Measurements from ENCODE around the gene VAV1. TPM values are rescaled to one million over a fixed set of nuclear protein-coding genes. Genes with fewer than 3 reads are reported as not detected.

VAV1 gene
- total and polyA plus RNA-seq, 7 donors = 0.20 to 1.8 (median 1.1) TPM

DNA sequence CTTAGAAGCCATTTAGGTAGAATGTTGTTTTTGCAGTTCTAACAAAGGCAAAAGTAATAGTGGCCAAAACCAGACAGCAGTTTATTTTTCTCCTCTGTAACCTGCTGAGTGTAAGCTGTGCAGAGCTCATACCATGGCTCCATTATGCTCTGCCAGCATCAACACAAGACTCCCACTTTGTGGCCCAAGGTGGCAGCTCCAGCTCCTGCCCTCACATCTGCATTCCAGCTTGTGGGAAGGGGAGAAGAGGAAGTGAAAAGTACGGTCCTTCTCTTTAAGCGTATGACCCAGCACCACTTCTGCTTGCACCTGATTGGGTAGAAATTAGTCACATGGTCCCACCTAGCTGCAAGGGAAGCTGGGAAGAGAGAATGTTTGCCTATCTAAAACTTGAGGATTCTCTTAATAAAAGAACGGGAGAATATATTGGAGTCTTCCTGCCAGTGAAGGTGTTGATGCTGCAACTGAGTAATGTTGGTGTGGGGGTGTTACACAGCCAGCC, 134.1 kb downstream of the VAV1 start:
- ATAC-seq (no peak), DNase-seq (no peak)
- TF ChIP-seq, protein P1, sequence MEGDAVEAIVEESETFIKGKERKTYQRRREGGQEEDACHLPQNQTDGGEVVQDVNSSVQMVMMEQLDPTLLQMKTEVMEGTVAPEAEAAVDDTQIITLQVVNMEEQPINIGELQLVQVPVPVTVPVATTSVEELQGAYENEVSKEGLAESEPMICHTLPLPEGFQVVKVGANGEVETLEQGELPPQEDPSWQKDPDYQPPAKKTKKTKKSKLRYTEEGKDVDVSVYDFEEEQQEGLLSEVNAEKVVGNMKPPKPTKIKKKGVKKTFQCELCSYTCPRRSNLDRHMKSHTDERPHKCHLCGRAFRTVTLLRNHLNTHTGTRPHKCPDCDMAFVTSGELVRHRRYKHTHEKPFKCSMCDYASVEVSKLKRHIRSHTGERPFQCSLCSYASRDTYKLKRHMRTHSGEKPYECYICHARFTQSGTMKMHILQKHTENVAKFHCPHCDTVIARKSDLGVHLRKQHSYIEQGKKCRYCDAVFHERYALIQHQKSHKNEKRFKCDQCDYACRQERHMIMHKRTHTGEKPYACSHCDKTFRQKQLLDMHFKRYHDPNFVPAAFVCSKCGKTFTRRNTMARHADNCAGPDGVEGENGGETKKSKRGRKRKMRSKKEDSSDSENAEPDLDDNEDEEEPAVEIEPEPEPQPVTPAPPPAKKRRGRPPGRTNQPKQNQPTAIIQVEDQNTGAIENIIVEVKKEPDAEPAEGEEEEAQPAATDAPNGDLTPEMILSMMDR (IDR thresholded peaks at IDR 0.05) = no peak
- no peaks in the 10 kb centered on the region for H3K27me3 ChIP-seq (ENCODE audit: insufficient read depth in 3 of 3, low read length in 2 of 3)
- H3K36me3 ChIP-seq (ENCODE audit: insufficient read depth in 1 of 2, low read depth in 1 of 2) = no peaks in the 10 kb centered on the region
- intact Hi-C loops (cut with DNase I) = no loop called here
- peaks cover 7% of the 10 kb centered on the region for H3K9me3 ChIP-seq
- no peaks in the 10 kb centered on the region for H3K4me1 ChIP-seq
- no peak overlapping the region for H3K4me3 ChIP-seq
- WGBS, 3 donors = 13 to 81% (median 60%) methylated on average over 3 of the region's 3 CpGs
- H3K27ac ChIP-seq = no peak overlapping the region

Other genes with a start within 250 kb of the VAV1 start
- gene TNFSF9, start 241.7 kb upstream of the VAV1 start, total RNA-seq = 1 to 10 TPM in 2 of 4 donors, under 1 TPM in 1, not detected in 1; 0.66 to 1.9 (median 1.2) TPM
- gene TNFSF9, start 241.7 kb upstream of the VAV1 start, polyA plus RNA-seq = under 1 TPM; 0.25 to 0.57 (median 0.46) TPM
- gene CD70, start 181.6 kb upstream of the VAV1 start, total RNA-seq = not detected
- not detected for gene CD70, start 181.6 kb upstream of the VAV1 start, polyA plus RNA-seq
- gene TNFSF14, start 102.5 kb upstream of the VAV1 start, total RNA-seq = under 1 TPM in 3 of 4 donors, not detected in 1; 0.06 to 0.81 (median 0.27) TPM
- under 1 TPM; 0.01 to 0.34 (median 0.09) TPM for gene TNFSF14, start 102.5 kb upstream of the VAV1 start, polyA plus RNA-seq
- gene C3, start 52.1 kb upstream of the VAV1 start, total RNA-seq = 100 to 1,000 TPM in 2 of 4 donors, 10 to 100 TPM in 2; 78.6 to 120 (median 94.9) TPM
- 10 to 100 TPM; 37.7 to 88.8 (median 72.7) TPM for gene C3, start 52.1 kb upstream of the VAV1 start, polyA plus RNA-seq
- gene GPR108, start 35.1 kb upstream of the VAV1 start, total RNA-seq = 10 to 100 TPM; 12.5 to 27.8 (median 21.3) TPM
- gene GPR108, start 35.1 kb upstream of the VAV1 start, polyA plus RNA-seq = 10 to 100 TPM; 19.3 to 25.7 (median 25.0) TPM
- 100 to 1,000 TPM; 215 to 264 (median 223) TPM for gene TRIP10, start 33.0 kb upstream of the VAV1 start, total RNA-seq
- gene TRIP10, start 33.0 kb upstream of the VAV1 start, polyA plus RNA-seq = 100 to 1,000 TPM; 104 to 297 (median 234) TPM
- under 1 TPM in 1 of 4 donors, not detected in 3; 0.13 TPM for gene SH2D3A, start 5.3 kb upstream of the VAV1 start, total RNA-seq
- gene SH2D3A, start 5.3 kb upstream of the VAV1 start, polyA plus RNA-seq = under 1 TPM; 0.07 to 0.17 (median 0.10) TPM
- under 1 TPM in 2 of 4 donors, not detected in 2; 0.39 to 0.42 TPM for gene ADGRE1, start 114.9 kb downstream of the VAV1 start, total RNA-seq
- under 1 TPM in 2 of 3 donors, not detected in 1; 0.03 to 0.04 TPM for gene ADGRE1, start 114.9 kb downstream of the VAV1 start, polyA plus RNA-seq
- not detected for gene MBD3L2B, start 248.7 kb downstream of the VAV1 start, total RNA-seq
- gene MBD3L2B, start 248.7 kb downstream of the VAV1 start, polyA plus RNA-seq = not detected

Measured in psoas muscle (tissue), 8 donors.